SJSA1 (cell line): ENCODE data around the gene UBE2O. TPM values are rescaled to one million over a fixed set of nuclear protein-coding genes. Genes with fewer than 3 reads are reported as not detected.

ENCODE experiments used
- DNase-seq, 2 experiments: peaks; one replicate each; pipeline ENCODE4 v3.0.0-alpha.2; 2015 to 2020; ENCODE audit warnings: low spot score in 2 of 2, low read depth in 1 of 2
- H3K27ac ChIP-seq: fragments of 250-450 bp; sonication (Bioruptor Pico); 2 replicates; pipeline ENCODE4 v1.5.1; 2020; ENCODE audit warnings: mild to moderate bottlenecking, moderate library complexity
- H3K27me3 ChIP-seq: fragments of 250-450 bp; sonication (Bioruptor Pico); replicated peaks from 2 replicates; pipeline ENCODE4 v1.5.1; 2020; ENCODE audit warnings: mild to moderate bottlenecking, moderate library complexity
- H3K36me3 ChIP-seq: fragments of 250-450 bp; sonication (Bioruptor Pico); 2 replicates; pipeline ENCODE4 v1.5.1; 2020; ENCODE audit warnings: mild to moderate bottlenecking
- H3K4me1 ChIP-seq: fragments of 250-450 bp; sonication (Bioruptor Pico); replicated peaks from 2 replicates; pipeline ENCODE4 v1.6.1; 2021; ENCODE audit warnings: mild to moderate bottlenecking
- H3K4me3 ChIP-seq: fragments of 250-450 bp; sonication (Bioruptor Pico); 2 replicates; pipeline ENCODE4 v1.5.1; 2020; ENCODE audit warnings: mild to moderate bottlenecking
- H3K9me3 ChIP-seq: fragments of 250-450 bp; sonication (Bioruptor Pico); replicated peaks from 2 replicates; pipeline ENCODE4 v1.5.1; 2020; ENCODE audit warnings: mild to moderate bottlenecking
- total RNA-seq: library from RNA; depleted of rRNA; stranded (reverse); fragments of >200 nt; shearing (Covaris generic); gene quantifications from 2 replicates; pipeline ENCODE4 v1.2.3, GENCODE V29; 2014

UBE2O gene
- total RNA-seq, 1 experiment from 2014 or later = 29.7 TPM

- Histone ChIP-seq H3K9me3 (no peaks in the 10 kb centered on the region), H3K27me3 (no peaks in the 10 kb centered on the region), H3K36me3 (no peaks in the 10 kb centered on the region), H3K4me3 (no peak overlapping the region), H3K4me1 (peaks cover 81% of the 10 kb centered on the region), H3K27ac (peak overlapping the region; percentile 48)
- DNase-seq = peak; percentile 76 to 82
Observed at GRCh38 chr17:76446449-76447231, 6.3 kb downstream of the UBE2O start.

- H3K4me3 ChIP-seq = no peak overlapping the region
- peaks cover 73% of the 10 kb centered on the region for H3K4me1 ChIP-seq
- no peaks in the 10 kb centered on the region for H3K36me3 ChIP-seq
- no peaks in the 10 kb centered on the region for H3K9me3 ChIP-seq
- H3K27me3 ChIP-seq = no peaks in the 10 kb centered on the region
- peak overlapping the region; percentile 48 for H3K27ac ChIP-seq
- no peak for DNase-seq
Observed at GRCh38 chr17:76445697-76446448, 7.1 kb downstream of the UBE2O start.

- Histone ChIP-seq H3K4me3 (no peak overlapping the region), H3K4me1 (peaks cover 71% of the 10 kb centered on the region), H3K9me3 (no peaks in the 10 kb centered on the region), H3K27ac (peak overlapping the region; percentile 48), H3K27me3 (no peaks in the 10 kb centered on the region), H3K36me3 (no peaks in the 10 kb centered on the region)
- peak; percentile 84 for DNase-seq
Observed at GRCh38 chr17:76444518-76445311, 8.2 kb downstream of the UBE2O start.

GRCh38 chr17:76442341-76443338, 10.3 kb downstream of the UBE2O start:
- no peak for DNase-seq
- Histone ChIP-seq H3K4me1 (peaks cover 67% of the 10 kb centered on the region), H3K9me3 (no peaks in the 10 kb centered on the region), H3K27me3 (no peaks in the 10 kb centered on the region), H3K4me3 (no peak overlapping the region), H3K27ac (no peak overlapping the region), H3K36me3 (no peaks in the 10 kb centered on the region)

- Histone ChIP-seq H3K27me3 (no peaks in the 10 kb centered on the region), H3K9me3 (no peaks in the 10 kb centered on the region), H3K4me1 (peaks cover 58% of the 10 kb centered on the region), H3K36me3 (no peaks in the 10 kb centered on the region; the same call in 1 of the 2 replicates), H3K4me3 (no peak overlapping the region), H3K27ac (no peak overlapping the region)
- DNase-seq = no peak
Observed at GRCh38 chr17:76441686-76442340, 11.1 kb downstream of the UBE2O start.

GRCh38 chr17:76440751-76441362, 12.1 kb downstream of the UBE2O start:
- Histone ChIP-seq H3K4me3 (no peak overlapping the region), H3K27ac (no peak overlapping the region)
- DNase-seq = no peak

GRCh38 chr17:76439314-76439928, 13.5 kb downstream of the UBE2O start:
- Histone ChIP-seq H3K36me3 (no peaks in the 10 kb centered on the region; the same call in 1 of the 2 replicates), H3K27ac (no peak overlapping the region), H3K9me3 (no peaks in the 10 kb centered on the region), H3K4me3 (no peak overlapping the region), H3K27me3 (no peaks in the 10 kb centered on the region), H3K4me1 (peaks cover 35% of the 10 kb centered on the region)
- no peak for DNase-seq

More at GRCh38 chr17:76440751-76441362, 12.1 kb downstream of the UBE2O start:
- Histone ChIP-seq H3K4me1 (peaks cover 49% of the 10 kb centered on the region), H3K36me3 (no peaks in the 10 kb centered on the region; the same call in 1 of the 2 replicates), H3K27me3 (no peaks in the 10 kb centered on the region), H3K9me3 (no peaks in the 10 kb centered on the region)

GRCh38 chr17:76438906-76439305, 14.0 kb downstream of the UBE2O start:
- Histone ChIP-seq H3K4me1 (peaks cover 29% of the 10 kb centered on the region), H3K27me3 (no peaks in the 10 kb centered on the region), H3K36me3 (no peaks in the 10 kb centered on the region; the same call in 1 of the 2 replicates), H3K4me3 (no peak overlapping the region), H3K27ac (no peak overlapping the region), H3K9me3 (no peaks in the 10 kb centered on the region)
- DNase-seq = no peak

- no peaks in the 10 kb centered on the region; the same call in 1 of the 2 replicates for H3K36me3 ChIP-seq
- no peak for DNase-seq
- no peak overlapping the region for H3K4me3 ChIP-seq
- H3K27me3 ChIP-seq = no peaks in the 10 kb centered on the region
- no peak overlapping the region for H3K27ac ChIP-seq
- peaks cover 18% of the 10 kb centered on the region for H3K4me1 ChIP-seq
- H3K9me3 ChIP-seq = no peaks in the 10 kb centered on the region
Observed at GRCh38 chr17:76437467-76438402, 15.2 kb downstream of the UBE2O start.

GRCh38 chr17:76435751-76436150, 17.2 kb downstream of the UBE2O start:
- H3K27ac ChIP-seq = no peak overlapping the region
- no peak for DNase-seq
- H3K9me3 ChIP-seq = no peaks in the 10 kb centered on the region
- H3K27me3 ChIP-seq = no peaks in the 10 kb centered on the region
- peaks cover 15% of the 10 kb centered on the region for H3K4me1 ChIP-seq
- H3K36me3 ChIP-seq = no peaks in the 10 kb centered on the region; the same call in 1 of the 2 replicates
- H3K4me3 ChIP-seq = no peak overlapping the region

GRCh38 chr17:76434870-76435269, 18.1 kb downstream of the UBE2O start:
- DNase-seq = no peak
- no peaks in the 10 kb centered on the region for H3K27me3 ChIP-seq
- H3K36me3 ChIP-seq = no peaks in the 10 kb centered on the region; the same call in 1 of the 2 replicates
- H3K9me3 ChIP-seq = no peaks in the 10 kb centered on the region
- peaks cover 20% of the 10 kb centered on the region for H3K4me1 ChIP-seq
- no peak overlapping the region for H3K4me3 ChIP-seq
- no peak overlapping the region for H3K27ac ChIP-seq
